ENCODE results near the gene CRIM1. TPM values are rescaled to one million over a fixed set of nuclear protein-coding genes. Genes with fewer than 3 reads are reported as not detected.

Gene CRIM1
- total and polyA plus RNA-seq, 2 experiments from 2014 or later, result 76.4 to 485 TPM

GRCh38 chr2:36369163-36369562, 13.6 kb downstream of the CRIM1 start:
- Histone ChIP-seq H3K4me2 (ENCODE audit: unreplicated experiment) (peak overlapping the region; percentile 70), H3K27ac (0 out of 2 replicates have a peak overlapping the region, but pooled peaks have one; percentile 5)

GRCh38 chr2:36369716-36370115, 14.1 kb downstream of the CRIM1 start:
- Histone ChIP-seq H3K9me3 (ENCODE audit: low read depth) (no peaks in the 10 kb centered on the region), H3K79me2 (ENCODE audit: insufficient read depth) (peaks cover 100% of the 10 kb centered on the region), H3K36me3 (ENCODE audit: low read depth) (peaks cover 22% of the 10 kb centered on the region), H3K9me2 (ENCODE audit: insufficient read depth) (no peaks in the 10 kb centered on the region), H3K9ac (no peak overlapping the region), H3K4me3 (no peak overlapping the region), H4K20me1 (ENCODE audit: insufficient read depth) (peaks cover under 1% of the 10 kb centered on the region; the same call in 1 of the 2 replicates), H3K4me1 (ENCODE audit: insufficient read depth) (peaks cover 99% of the 10 kb centered on the region), H3K27me3 (replicated peaks; ENCODE audit: insufficient read depth) (no peaks in the 10 kb centered on the region), H3F3A (ENCODE audit: insufficient read depth) (peaks cover 100% of the 10 kb centered on the region), H3K27ac (peak overlapping the region; percentile 64), H3K4me2 (ENCODE audit: unreplicated experiment) (peak overlapping the region; percentile 70), H2AFZ (no peak overlapping the region)
- DNase-seq, result no peak
- in situ Hi-C loops (cut with MboI), result no loop called here
- TF ChIP-seq EZH2 (IDR thresholded peaks at IDR 0.05; ENCODE audit: insufficient read depth, poor library complexity, severe bottlenecking) (no peak), EZH2phosphoT487 (IDR thresholded peaks at IDR 0.05; ENCODE audit: insufficient read depth, low read depth) (no peak)
- whole genome bisulfite sequencing, 2 experiments (ENCODE audit: low coverage in 1 of 2, low lambda C conversion rate in 2 of 2, missing lambda C conversion rate in 2 of 2), result 86% methylated on average over 4 of the region's 4 CpGs

More at GRCh38 chr2:36369163-36369562, 13.6 kb downstream of the CRIM1 start:
- Histone ChIP-seq H3F3A (ENCODE audit: insufficient read depth) (peaks cover 98% of the 10 kb centered on the region), H3K9ac (no peak overlapping the region), H3K4me3 (no peak overlapping the region), H3K4me1 (ENCODE audit: insufficient read depth) (peaks cover 98% of the 10 kb centered on the region), H3K36me3 (ENCODE audit: low read depth) (peaks cover 22% of the 10 kb centered on the region), H3K79me2 (ENCODE audit: insufficient read depth) (peaks cover 100% of the 10 kb centered on the region), H3K9me3 (ENCODE audit: low read depth) (no peaks in the 10 kb centered on the region), H4K20me1 (ENCODE audit: insufficient read depth) (no peaks in the 10 kb centered on the region), H3K9me2 (ENCODE audit: insufficient read depth) (no peaks in the 10 kb centered on the region), H2AFZ (no peak overlapping the region), H3K27me3 (replicated peaks; ENCODE audit: insufficient read depth) (no peaks in the 10 kb centered on the region)
- DNase-seq, result no peak
- in situ Hi-C loops (cut with MboI), result no loop called here
- TF ChIP-seq EZH2 (IDR thresholded peaks at IDR 0.05; ENCODE audit: insufficient read depth, poor library complexity, severe bottlenecking), result no peak
- no peak for TF ChIP-seq EZH2phosphoT487 (IDR thresholded peaks at IDR 0.05; ENCODE audit: insufficient read depth, low read depth)
- WGBS, 2 experiments (ENCODE audit: low coverage in 1 of 2, low lambda C conversion rate in 2 of 2, missing lambda C conversion rate in 2 of 2), result 95 to 100% methylated on average over 1 of the region's 1 CpG

GRCh38 chr2:36370281-36370680, 14.7 kb downstream of the CRIM1 start:
- Histone ChIP-seq H4K20me1 (ENCODE audit: insufficient read depth) (peaks cover 6% of the 10 kb centered on the region), H3K4me1 (ENCODE audit: insufficient read depth) (peaks cover 99% of the 10 kb centered on the region), H3K4me3 (peak overlapping the region; percentile 46; the same call in 1 of the 2 replicates), H3K9me3 (ENCODE audit: low read depth) (no peaks in the 10 kb centered on the region), H3K9ac (peak overlapping the region; percentile 12; the same call in 1 of the 2 replicates), H3K4me2 (ENCODE audit: unreplicated experiment) (peak overlapping the region; percentile 70), H3F3A (ENCODE audit: insufficient read depth) (peaks cover 100% of the 10 kb centered on the region), H3K27ac (peak overlapping the region; percentile 64), H3K79me2 (ENCODE audit: insufficient read depth) (peaks cover 100% of the 10 kb centered on the region), H3K27me3 (replicated peaks; ENCODE audit: insufficient read depth) (no peaks in the 10 kb centered on the region), H3K36me3 (ENCODE audit: low read depth) (peaks cover 20% of the 10 kb centered on the region), H3K9me2 (ENCODE audit: insufficient read depth) (no peaks in the 10 kb centered on the region), H2AFZ (no peak overlapping the region)
- in situ Hi-C loops (cut with MboI), result no loop called here
- TF ChIP-seq EZH2phosphoT487 (IDR thresholded peaks at IDR 0.05; ENCODE audit: insufficient read depth, low read depth), result no peak
- no peak for TF ChIP-seq EZH2 (IDR thresholded peaks at IDR 0.05; ENCODE audit: insufficient read depth, poor library complexity, severe bottlenecking)
- no peak for DNase-seq

- peak overlapping the region; percentile 64 for H3K27ac ChIP-seq
- in situ Hi-C loops (cut with MboI), result no loop called here
These were observed 15.7 kb downstream of the CRIM1 start for GRCh38 chr2:36371070-36371874.

More at GRCh38 chr2:36371070-36371874, 15.7 kb downstream of the CRIM1 start:
- Histone ChIP-seq H3K9me2 (ENCODE audit: insufficient read depth) (no peaks in the 10 kb centered on the region), H3K9me3 (ENCODE audit: low read depth) (no peaks in the 10 kb centered on the region), H3K4me3 (peak overlapping the region; percentile 46), H3K36me3 (ENCODE audit: low read depth) (peaks cover 24% of the 10 kb centered on the region), H4K20me1 (ENCODE audit: insufficient read depth) (peaks cover 15% of the 10 kb centered on the region), H3K79me2 (ENCODE audit: insufficient read depth) (peaks cover 100% of the 10 kb centered on the region), H3K9ac (peak overlapping the region; percentile 4; the same call in 1 of the 2 replicates), H3K4me2 (ENCODE audit: unreplicated experiment) (peak overlapping the region; percentile 70), H3F3A (ENCODE audit: insufficient read depth) (peaks cover 100% of the 10 kb centered on the region), H3K27me3 (replicated peaks; ENCODE audit: insufficient read depth) (no peaks in the 10 kb centered on the region), H2AFZ (no peak overlapping the region), H3K4me1 (ENCODE audit: insufficient read depth) (peaks cover 100% of the 10 kb centered on the region)
- peak; percentile 55 for DNase-seq
- TF ChIP-seq EZH2phosphoT487 (IDR thresholded peaks at IDR 0.05; ENCODE audit: insufficient read depth, low read depth) (no peak), EZH2 (IDR thresholded peaks at IDR 0.05; ENCODE audit: insufficient read depth, poor library complexity, severe bottlenecking) (no peak)
- 4% methylated on average over 9 of the region's 9 CpGs for WGBS, 2 experiments (ENCODE audit: low coverage in 1 of 2, low lambda C conversion rate in 2 of 2, missing lambda C conversion rate in 2 of 2)

Data from GM23248 (cell line).